T-helper 17 cell (primary cell): Measurements from ENCODE around the gene HMG20B. TPM values are rescaled to one million over a fixed set of nuclear protein-coding genes. Genes with fewer than 3 reads are reported as not detected.

Source experiments
- ATAC-seq: fragments of 150-1000 bp; cut with Tn5 transposase; 2 replicates; pipeline ENCODE4 v1.10.0; 2021; ENCODE audit warnings: mild to moderate bottlenecking, moderate library complexity
- DNase-seq, 3 donors: peaks; one replicate each; pipeline versions ENCODE4 v3.0.0 to v3.0.0-alpha.2; 2020 to 2021
- H3K9me3 ChIP-seq: one replicate; pipeline ENCODE4 v1.7.0; 2013; ENCODE audit warnings: low read length, mild to moderate bottlenecking; ENCODE audit not compliant: control insufficient read depth, poor library complexity, severe bottlenecking
- H3K27ac Mint-ChIP-seq: one replicate; pipeline ENCODE4 v1.8.0; 2022; ENCODE audit warnings: mild to moderate bottlenecking, moderate library complexity, mixed read lengths
- H3K27me3 Mint-ChIP-seq: one replicate; pipeline ENCODE4 v1.8.0; 2022; ENCODE audit warnings: mixed read lengths
- H3K36me3 Mint-ChIP-seq: one replicate; pipeline ENCODE4 v1.8.0; 2022; ENCODE audit warnings: low read depth, mixed read lengths
- H3K4me1 Mint-ChIP-seq: one replicate; pipeline ENCODE4 v1.8.0; 2022; ENCODE audit warnings: mild to moderate bottlenecking, mixed read lengths
- H3K4me3 Mint-ChIP-seq: one replicate; pipeline ENCODE4 v1.8.0; 2022; ENCODE audit warnings: mild to moderate bottlenecking, moderate library complexity, mixed read lengths
- total RNA-seq, 4 donors: library from RNA in 2 of 4; stranded (reverse) in 2 of 4; gene quantifications; one replicate each; pipeline ENCODE4 v1.2.3 and lab custom pipeline; 2022 to 2026

Gene HMG20B
- total RNA-seq, 2 donors from 2014 or later: 34.0 to 36.7 TPM

GRCh38 chr19:3533033-3533432, 39.7 kb upstream of the HMG20B start:
- no peaks in the 10 kb centered on the region for H3K9me3 ChIP-seq
- ATAC-seq (no peak), DNase-seq (no peak)
- Mint-ChIP-seq H3K27me3 (no peaks in the 10 kb centered on the region), H3K36me3 (no peaks in the 10 kb centered on the region), H3K4me3 (no peak overlapping the region), H3K4me1 (peaks cover 4% of the 10 kb centered on the region), H3K27ac (no peak overlapping the region)

GRCh38 chr19:3533563-3534216, 39.1 kb upstream of the HMG20B start:
- H3K4me3 Mint-ChIP-seq: no peak overlapping the region
- H3K27me3 Mint-ChIP-seq: no peaks in the 10 kb centered on the region
- peaks cover 7% of the 10 kb centered on the region for H3K4me1 Mint-ChIP-seq
- DNase-seq (no peak), ATAC-seq (no peak)
- H3K27ac Mint-ChIP-seq: no peak overlapping the region
- H3K9me3 ChIP-seq: no peaks in the 10 kb centered on the region
- no peaks in the 10 kb centered on the region for H3K36me3 Mint-ChIP-seq

- peak overlapping the region; percentile 74 for H3K27ac Mint-ChIP-seq
These were observed 38.1 kb upstream of the HMG20B start for GRCh38 chr19:3534375-3535234.

GRCh38 chr19:3535235-3535535, 37.6 kb upstream of the HMG20B start:
- no peak for ATAC-seq
- no peaks in the 10 kb centered on the region for H3K36me3 Mint-ChIP-seq
- peak overlapping the region; percentile 49 for H3K4me3 Mint-ChIP-seq
- H3K4me1 Mint-ChIP-seq: peaks cover 7% of the 10 kb centered on the region
- no peak for DNase-seq
- H3K27me3 Mint-ChIP-seq: no peaks in the 10 kb centered on the region
- no peaks in the 10 kb centered on the region for H3K9me3 ChIP-seq
- no peak overlapping the region for H3K27ac Mint-ChIP-seq

More at GRCh38 chr19:3534375-3535234, 38.1 kb upstream of the HMG20B start:
- Mint-ChIP-seq H3K4me3 (peak overlapping the region; percentile 49), H3K27me3 (no peaks in the 10 kb centered on the region), H3K4me1 (peaks cover 7% of the 10 kb centered on the region), H3K36me3 (no peaks in the 10 kb centered on the region)
- no peaks in the 10 kb centered on the region for H3K9me3 ChIP-seq
- ATAC-seq (no peak), DNase-seq (no peak)

GRCh38 chr19:3535563-3535965, 37.2 kb upstream of the HMG20B start:
- H3K27me3 Mint-ChIP-seq: no peaks in the 10 kb centered on the region

GRCh38 chr19:3535981-3536380, 36.8 kb upstream of the HMG20B start:
- Mint-ChIP-seq H3K4me3 (no peak overlapping the region), H3K27ac (peak overlapping the region; percentile 21), H3K27me3 (no peaks in the 10 kb centered on the region), H3K4me1 (peaks cover 7% of the 10 kb centered on the region), H3K36me3 (no peaks in the 10 kb centered on the region)
- ATAC-seq (no peak), DNase-seq (no peak)
- H3K9me3 ChIP-seq: no peaks in the 10 kb centered on the region

More at GRCh38 chr19:3535563-3535965, 37.2 kb upstream of the HMG20B start:
- no peak overlapping the region for H3K27ac Mint-ChIP-seq
- no peak overlapping the region for H3K4me3 Mint-ChIP-seq
- ATAC-seq: no peak
- H3K9me3 ChIP-seq: no peaks in the 10 kb centered on the region
- peaks cover 7% of the 10 kb centered on the region for H3K4me1 Mint-ChIP-seq
- no peak for DNase-seq
- H3K36me3 Mint-ChIP-seq: no peaks in the 10 kb centered on the region

GRCh38 chr19:3536429-3537100, 36.2 kb upstream of the HMG20B start:
- H3K9me3 ChIP-seq: no peaks in the 10 kb centered on the region
- no peaks in the 10 kb centered on the region for H3K36me3 Mint-ChIP-seq
- H3K27ac Mint-ChIP-seq: peak overlapping the region; percentile 21
- peaks cover 7% of the 10 kb centered on the region for H3K4me1 Mint-ChIP-seq
- ATAC-seq: no peak
- H3K27me3 Mint-ChIP-seq: no peaks in the 10 kb centered on the region
- H3K4me3 Mint-ChIP-seq: no peak overlapping the region
- no peak for DNase-seq

GRCh38 chr19:3537101-3537437, 35.7 kb upstream of the HMG20B start:
- no peaks in the 10 kb centered on the region for H3K9me3 ChIP-seq
- Mint-ChIP-seq H3K36me3 (no peaks in the 10 kb centered on the region), H3K27me3 (no peaks in the 10 kb centered on the region), H3K27ac (no peak overlapping the region), H3K4me1 (peaks cover 7% of the 10 kb centered on the region), H3K4me3 (peak overlapping the region; percentile 34)
- DNase-seq: no peak
- ATAC-seq: no peak

GRCh38 chr19:3537438-3538240, 35.1 kb upstream of the HMG20B start:
- peaks cover 7% of the 10 kb centered on the region for H3K4me1 Mint-ChIP-seq
- no peak for DNase-seq
- ATAC-seq: peak; percentile 16
- no peaks in the 10 kb centered on the region for H3K9me3 ChIP-seq
- peak overlapping the region; percentile 34 for H3K4me3 Mint-ChIP-seq
- no peak overlapping the region for H3K27ac Mint-ChIP-seq
- no peaks in the 10 kb centered on the region for H3K36me3 Mint-ChIP-seq
- H3K27me3 Mint-ChIP-seq: no peaks in the 10 kb centered on the region

GRCh38 chr19:3538258-3538929, 34.4 kb upstream of the HMG20B start:
- DNase-seq: no peak
- Mint-ChIP-seq H3K36me3 (no peaks in the 10 kb centered on the region), H3K27ac (no peak overlapping the region), H3K4me1 (peaks cover 7% of the 10 kb centered on the region), H3K4me3 (no peak overlapping the region), H3K27me3 (no peaks in the 10 kb centered on the region)
- no peaks in the 10 kb centered on the region for H3K9me3 ChIP-seq
- peak; percentile 9 for ATAC-seq

- Mint-ChIP-seq H3K4me3 (peak within 1 kb of the TSS; percentile 25), H3K36me3 (no peaks in the 10 kb centered on the region), H3K27ac (no peak within 1 kb of the TSS), H3K4me1 (peaks cover 7% of the 10 kb centered on the region), H3K27me3 (no peaks in the 10 kb centered on the region)
- ATAC-seq: no peak
- H3K9me3 ChIP-seq: no peaks in the 10 kb centered on the region
- no peak for DNase-seq
These were observed 33.6 kb upstream of the HMG20B start, which contains the start of gene TEKTIP1 for GRCh38 chr19:3538965-3539755. TSS of gene TEKTIP1 (plus strand) at chr19:3539174. CDS start at chr19:3539178, 4 bp downstream.

- ATAC-seq: no peak
- no peaks in the 10 kb centered on the region for H3K36me3 Mint-ChIP-seq
- H3K27ac Mint-ChIP-seq: no peak overlapping the region
- no peak overlapping the region for H3K4me3 Mint-ChIP-seq
- no peaks in the 10 kb centered on the region for H3K9me3 ChIP-seq
- H3K4me1 Mint-ChIP-seq: peaks cover 3% of the 10 kb centered on the region
- no peaks in the 10 kb centered on the region for H3K27me3 Mint-ChIP-seq
- DNase-seq: no peak
These were observed 33.0 kb upstream of the HMG20B start for GRCh38 chr19:3539756-3540118.
